Activated T-helper 1 cell treated with anti-CD3 and anti-CD28 coated beads, Interleukin-12 subunit alpha, Interleukin-12 subunit beta, Interleukin-2, Interleukin-4 antibody, amounts not matched to agents 30 ng/mL and 10 ng/mL and 1 ng/mL, durations not matched to agents 14 hours and 24 hours and 36 hours (primary cell): ENCODE results near the gene WDR75. TPM values are rescaled to one million over a fixed set of nuclear protein-coding genes. Genes with fewer than 3 reads are reported as not detected.
"Not testable (repeated sequence)": the region's sequence is repeated elsewhere in the genome, so short reads cannot be mapped to it uniquely, and the experiment has no call there.

Experiments
- DNase-seq: peaks from one replicate; pipeline ENCODE4 v3.0.0; 2021; ENCODE audit warnings: low spot score
- H3K27ac Mint-ChIP-seq: one replicate; pipeline ENCODE4 v1.8.0; 2021; ENCODE audit warnings: mild to moderate bottlenecking, mixed read lengths
- H3K27me3 Mint-ChIP-seq: one replicate; pipeline ENCODE4 v1.8.0; 2022; ENCODE audit warnings: mild to moderate bottlenecking, moderate library complexity, mixed read lengths; ENCODE audit not compliant: insufficient read depth
- H3K36me3 Mint-ChIP-seq: one replicate; pipeline ENCODE4 v1.8.0; 2021; ENCODE audit warnings: low read depth, mixed read lengths
- H3K4me1 Mint-ChIP-seq: one replicate; pipeline ENCODE4 v1.8.0; 2021; ENCODE audit warnings: low read depth, mixed read lengths
- H3K4me3 Mint-ChIP-seq: one replicate; pipeline ENCODE4 v1.8.0; 2021; ENCODE audit warnings: mild to moderate bottlenecking, moderate library complexity, mixed read lengths
- H3K9me3 Mint-ChIP-seq: one replicate; pipeline ENCODE4 v1.8.0; 2021; ENCODE audit warnings: mixed read lengths
- intact Hi-C: fragments of 100-400 bp; cut with micrococcal nuclease; formaldehyde crosslinking; loops from one replicate; pipeline ENCODE4 v1.15.1; 2024
- total RNA-seq: library from RNA; stranded (reverse); gene quantifications from 2 replicates; pipeline ENCODE4 v1.2.3, GENCODE V29; 2022

Gene WDR75
- total RNA-seq, 1 donor from 2014 or later = 112 TPM

DNA sequence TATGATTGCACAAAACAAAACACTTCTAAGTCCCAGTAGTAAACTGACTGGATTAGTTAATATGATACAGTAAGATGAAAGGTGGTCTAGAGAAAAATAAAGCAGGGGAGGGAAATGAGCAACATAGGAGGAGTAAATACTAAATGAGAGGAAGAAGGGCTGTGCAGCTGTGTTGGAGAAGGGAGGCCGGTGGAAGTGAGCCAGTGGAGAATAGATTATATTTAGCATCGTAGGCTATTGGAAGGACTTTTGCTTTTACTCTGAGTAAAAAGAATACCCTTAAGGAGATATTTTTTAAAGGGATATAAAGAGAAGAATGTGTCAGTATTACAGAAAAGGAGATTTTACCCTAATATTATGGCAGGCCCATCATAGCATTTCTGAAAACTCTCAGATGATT is 12.7 kb downstream of the WDR75 start:
- Mint-ChIP-seq H3K36me3 (peaks cover 53% of the 10 kb centered on the region), H3K4me3 (no peak overlapping the region), H3K27ac (no peak overlapping the region)

DNA sequence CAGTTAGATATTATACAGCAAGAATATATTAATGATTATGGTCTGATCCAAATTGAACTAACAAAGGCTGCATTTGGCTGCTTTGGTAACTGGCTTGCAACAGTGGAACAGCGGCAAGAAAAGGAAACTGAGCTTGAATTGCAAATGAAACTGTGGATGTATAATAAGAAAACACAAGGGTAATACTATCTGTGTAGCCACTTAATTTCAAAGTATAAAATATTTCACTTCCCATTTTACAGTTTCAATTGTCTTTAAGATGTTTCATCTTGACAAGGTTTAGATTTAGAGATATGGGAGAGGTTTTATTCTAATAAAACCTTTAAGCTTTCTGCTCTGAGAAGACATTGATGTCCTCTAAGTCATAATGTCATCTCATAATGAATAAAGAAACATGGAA is 23.8 kb downstream of the WDR75 start:
- H3K4me3 Mint-ChIP-seq = no peak overlapping the region
- intact Hi-C loops = loop anchor here (5.0 kb wide), 1 partner anchor 172 kb away; no protein-coding TSS in a partner anchor
- H3K27me3 Mint-ChIP-seq = no peaks in the 10 kb centered on the region
- H3K27ac Mint-ChIP-seq = no peak overlapping the region
- H3K4me1 Mint-ChIP-seq = no peaks in the 10 kb centered on the region
- peaks cover 53% of the 10 kb centered on the region for H3K36me3 Mint-ChIP-seq
- no peak for DNase-seq
- H3K9me3 Mint-ChIP-seq = no peaks in the 10 kb centered on the region

More for the DNA sequence above, 12.7 kb downstream of the WDR75 start:
- no peaks in the 10 kb centered on the region for H3K4me1 Mint-ChIP-seq
- no peak for DNase-seq
- intact Hi-C loops = no loop called here
- H3K27me3 Mint-ChIP-seq = no peaks in the 10 kb centered on the region
- H3K9me3 Mint-ChIP-seq = no peaks in the 10 kb centered on the region

DNA sequence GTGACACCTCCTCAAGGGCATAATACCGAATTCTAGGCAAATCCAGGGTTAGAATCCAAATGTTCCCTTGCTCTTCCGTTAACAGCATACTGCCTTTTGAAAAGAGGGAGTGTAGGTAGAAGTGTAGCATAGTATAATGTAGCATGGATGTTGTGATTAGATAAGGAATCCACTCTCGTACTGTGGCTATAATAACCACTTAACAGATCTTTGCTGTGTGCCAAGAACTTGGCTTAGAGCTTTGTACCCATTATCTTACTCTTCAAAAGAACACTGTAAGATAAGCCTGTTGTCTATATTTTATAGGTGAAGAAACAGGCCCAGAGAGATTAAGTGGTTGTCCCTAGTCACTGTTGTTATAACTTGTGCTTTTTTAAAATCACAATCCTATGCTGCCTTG is 24.2 kb downstream of the WDR75 start:
- Mint-ChIP-seq H3K4me1 (no peaks in the 10 kb centered on the region), H3K27me3 (no peaks in the 10 kb centered on the region), H3K4me3 (no peak overlapping the region), H3K36me3 (peaks cover 53% of the 10 kb centered on the region), H3K27ac (no peak overlapping the region), H3K9me3 (no peaks in the 10 kb centered on the region)
- intact Hi-C loops = loop anchor here (5.0 kb wide), 1 partner anchor 172 kb away; no protein-coding TSS in a partner anchor
- DNase-seq = no peak

DNA sequence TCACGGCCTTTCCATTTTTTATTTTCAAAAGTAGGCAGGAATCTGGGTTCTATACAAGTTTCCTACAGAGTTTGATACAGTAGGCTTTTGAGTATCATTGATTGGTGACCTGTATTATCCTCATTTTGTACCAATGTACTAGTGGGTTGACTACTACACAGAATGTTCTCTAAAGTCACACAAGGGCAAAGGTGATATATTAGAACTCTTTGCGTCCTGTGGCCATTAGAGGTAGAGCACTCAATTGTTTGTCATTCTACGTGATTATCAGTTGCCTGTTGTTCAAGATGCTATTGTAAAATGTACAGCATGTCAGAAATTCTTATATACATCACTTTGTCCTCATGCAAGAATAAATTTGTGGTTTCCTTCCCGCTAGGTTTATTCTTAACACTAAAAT is 24.8 kb downstream of the WDR75 start:
- Mint-ChIP-seq H3K4me3 (no peak overlapping the region), H3K36me3 (peaks cover 56% of the 10 kb centered on the region), H3K9me3 (no peaks in the 10 kb centered on the region), H3K27ac (no peak overlapping the region), H3K4me1 (no peaks in the 10 kb centered on the region), H3K27me3 (no peaks in the 10 kb centered on the region)
- intact Hi-C loops = loop anchor here (2.0 to 5.0 kb wide), 2 partner anchors 17 to 171 kb away; no protein-coding TSS in a partner anchor
- no peak for DNase-seq

DNA sequence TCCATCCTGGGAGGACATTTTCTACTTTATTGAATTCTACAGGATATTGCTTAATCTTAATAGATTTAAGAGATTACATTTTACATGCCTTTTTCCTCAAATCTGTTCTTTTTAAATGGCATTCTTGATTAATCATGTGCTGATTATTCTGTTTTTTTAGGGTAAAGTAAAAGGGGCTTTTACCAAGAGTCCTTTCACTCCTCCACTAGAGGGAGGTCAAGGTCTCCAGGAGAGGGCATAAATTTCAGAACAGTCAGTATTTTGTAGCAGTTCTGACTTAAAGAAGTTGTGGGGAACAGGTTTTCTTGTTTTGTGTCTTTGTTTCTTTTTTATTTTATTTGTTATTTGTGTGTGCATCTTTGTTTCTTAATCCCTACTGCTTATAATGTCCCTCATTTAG is 25.4 kb downstream of the WDR75 start:
- H3K36me3 Mint-ChIP-seq = peaks cover 62% of the 10 kb centered on the region
- H3K4me1 Mint-ChIP-seq = no peaks in the 10 kb centered on the region
- intact Hi-C loops = loop anchor here (2.0 to 5.0 kb wide), 2 partner anchors 18 to 171 kb away; no protein-coding TSS in a partner anchor
- H3K27me3 Mint-ChIP-seq = no peaks in the 10 kb centered on the region
- H3K27ac Mint-ChIP-seq = no peak overlapping the region
- H3K9me3 Mint-ChIP-seq = no peaks in the 10 kb centered on the region
- no peak overlapping the region for H3K4me3 Mint-ChIP-seq
- no peak for DNase-seq

DNA sequence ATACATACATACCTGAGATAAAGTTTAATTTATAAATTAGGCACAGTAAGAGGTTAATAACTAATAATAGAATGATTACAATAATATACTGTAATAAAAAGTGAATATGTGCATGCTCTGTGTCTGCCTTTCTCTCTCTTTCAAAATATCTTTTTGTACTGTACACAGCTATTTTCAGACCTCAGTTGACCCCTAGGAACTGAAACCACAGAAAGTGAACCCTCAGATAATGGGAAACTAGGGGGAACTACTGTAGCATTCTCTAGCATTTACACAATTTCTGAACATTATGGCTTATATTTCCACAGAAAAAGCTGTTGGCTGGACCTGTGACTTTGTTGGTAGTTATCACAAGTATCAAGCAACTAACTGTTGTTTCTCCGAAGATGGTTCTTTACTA is 25.9 kb downstream of the WDR75 start:
- H3K4me3 Mint-ChIP-seq = no peak overlapping the region
- intact Hi-C loops = loop anchor here (2.0 to 5.0 kb wide), 2 partner anchors 18 to 170 kb away; no protein-coding TSS in a partner anchor

DNA sequence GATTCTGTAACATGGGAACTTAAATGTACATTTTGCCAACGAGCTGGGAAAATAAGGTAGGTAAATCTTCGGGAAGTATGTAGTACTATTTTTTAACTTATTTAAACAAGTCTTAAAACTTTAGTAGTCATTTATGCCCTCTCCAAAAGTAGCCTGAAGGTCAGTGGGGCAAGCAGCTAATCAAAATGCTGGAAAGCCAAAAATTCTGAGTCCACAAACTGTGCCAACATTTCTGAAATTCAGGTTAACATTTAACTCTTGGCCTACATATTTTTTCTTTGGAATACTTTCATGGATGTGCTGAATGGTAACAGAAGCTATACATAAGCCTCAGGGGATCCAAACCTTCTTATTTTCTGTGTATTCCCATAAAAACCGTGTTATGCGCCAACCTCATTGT is 26.3 kb downstream of the WDR75 start:
- intact Hi-C loops = loop anchor here (2.0 to 5.0 kb wide), 2 partner anchors 19 to 170 kb away; no protein-coding TSS in a partner anchor
- Mint-ChIP-seq H3K27ac (no peak overlapping the region), H3K27me3 (no peaks in the 10 kb centered on the region), H3K4me1 (no peaks in the 10 kb centered on the region), H3K36me3 (peaks cover 64% of the 10 kb centered on the region), H3K9me3 (no peaks in the 10 kb centered on the region), H3K4me3 (no peak overlapping the region)
- no peak for DNase-seq

More for the DNA sequence above, 25.9 kb downstream of the WDR75 start:
- no peaks in the 10 kb centered on the region for H3K9me3 Mint-ChIP-seq
- H3K36me3 Mint-ChIP-seq = peaks cover 65% of the 10 kb centered on the region
- no peak overlapping the region for H3K27ac Mint-ChIP-seq
- H3K27me3 Mint-ChIP-seq = no peaks in the 10 kb centered on the region
- H3K4me1 Mint-ChIP-seq = no peaks in the 10 kb centered on the region
- no peak for DNase-seq

DNA sequence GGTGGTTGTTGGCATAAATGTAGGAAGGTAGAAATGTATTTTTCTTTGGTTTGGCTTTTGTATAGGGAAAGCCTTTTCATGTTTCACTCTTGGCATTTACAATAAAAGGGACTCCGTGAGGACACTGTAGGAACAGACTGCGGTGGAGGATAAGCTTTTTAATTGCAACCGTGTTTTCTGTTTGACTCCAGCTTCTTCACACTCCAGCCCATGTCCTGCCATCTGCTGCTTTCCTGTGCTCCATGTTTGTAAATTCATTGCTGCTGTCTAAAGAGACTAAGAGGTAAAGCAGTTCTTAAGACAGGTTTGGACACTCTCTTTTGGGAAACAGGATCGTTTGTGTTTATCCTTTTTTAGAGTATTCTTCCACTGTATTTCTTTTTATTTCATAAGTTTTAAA is 33.3 kb downstream of the WDR75 start:
- peaks cover 5% of the 10 kb centered on the region for H3K4me1 Mint-ChIP-seq
- H3K36me3 Mint-ChIP-seq = peaks cover 56% of the 10 kb centered on the region

DNA sequence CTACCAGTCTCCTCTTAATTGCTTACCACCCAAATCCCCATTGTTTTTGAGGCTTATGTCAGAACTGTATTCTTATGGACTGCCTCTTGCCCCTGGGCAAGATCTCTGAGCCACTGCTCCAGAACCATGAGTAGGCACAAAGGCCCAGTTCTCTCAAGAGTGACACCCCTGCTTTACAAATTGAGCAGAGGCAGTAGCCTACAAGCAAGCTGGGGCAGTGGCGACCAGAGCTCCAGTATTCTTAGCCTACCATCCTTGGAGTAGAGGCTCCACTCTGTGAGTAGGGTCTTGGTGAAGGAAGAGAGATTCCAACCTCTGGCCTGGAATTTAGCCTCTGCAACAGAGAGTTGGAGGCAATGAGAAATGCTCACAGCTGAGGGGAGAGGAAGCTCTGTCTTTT is 36.5 kb downstream of the WDR75 start:
- intact Hi-C loops = no loop called here
- H3K27ac Mint-ChIP-seq = no peak overlapping the region
- no peak for DNase-seq
- H3K4me3 Mint-ChIP-seq = no peak overlapping the region
- H3K27me3 Mint-ChIP-seq = peaks cover 1% of the 10 kb centered on the region
- H3K36me3 Mint-ChIP-seq = peaks cover 31% of the 10 kb centered on the region
- H3K4me1 Mint-ChIP-seq = peaks cover 9% of the 10 kb centered on the region
- H3K9me3 Mint-ChIP-seq = no peaks in the 10 kb centered on the region

More for the DNA sequence above, 33.3 kb downstream of the WDR75 start:
- H3K27ac Mint-ChIP-seq = no peak overlapping the region
- no peaks in the 10 kb centered on the region for H3K27me3 Mint-ChIP-seq
- no peak for DNase-seq
- no peaks in the 10 kb centered on the region for H3K9me3 Mint-ChIP-seq
- intact Hi-C loops = no loop called here
- H3K4me3 Mint-ChIP-seq = no peak overlapping the region

DNA sequence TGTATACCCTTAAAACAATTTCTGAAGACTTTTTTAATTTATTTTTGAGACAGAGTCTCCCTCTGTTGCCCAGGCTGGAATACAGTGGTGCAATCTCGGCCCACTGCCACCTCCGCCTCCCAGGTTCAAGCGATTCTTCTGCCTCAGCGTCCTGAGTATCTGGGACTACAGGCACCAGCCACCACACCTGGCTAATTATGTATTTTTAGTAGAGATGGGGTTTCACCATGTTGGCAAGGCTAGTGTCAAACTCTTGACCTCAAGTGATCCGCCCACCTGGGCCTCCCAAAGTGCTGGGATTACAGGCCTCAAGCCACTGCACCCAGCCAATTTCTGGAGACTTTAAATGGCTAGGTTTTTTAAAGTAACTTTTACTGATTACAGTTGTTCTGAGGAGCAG is 37.0 kb downstream of the WDR75 start:
- H3K4me1 Mint-ChIP-seq, H3K27ac Mint-ChIP-seq, intact Hi-C loops, H3K4me3 Mint-ChIP-seq, H3K9me3 Mint-ChIP-seq, DNase-seq, H3K27me3 Mint-ChIP-seq: not testable (repeated sequence)
- H3K36me3 Mint-ChIP-seq = peaks cover 27% of the 10 kb centered on the region

DNA sequence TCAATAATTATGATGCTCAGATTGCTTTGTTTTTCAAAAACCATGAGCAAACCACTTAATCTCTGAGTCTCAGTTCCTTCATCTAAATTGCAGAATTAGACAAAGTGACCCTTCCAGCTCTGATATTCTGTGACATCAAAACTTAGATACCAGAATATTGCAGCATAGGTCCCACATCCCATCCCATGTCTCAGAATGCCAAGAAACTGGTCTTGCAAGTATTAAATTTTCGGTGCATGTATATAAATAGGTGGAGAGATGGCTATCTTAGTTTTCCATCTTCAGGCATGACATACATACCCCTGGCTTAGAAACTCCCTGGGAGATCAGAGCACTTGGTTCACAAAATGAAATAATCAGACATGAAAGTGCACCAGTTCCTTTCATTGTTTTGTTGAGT is 39.8 kb downstream of the WDR75 start:
- Mint-ChIP-seq H3K27me3 (peaks cover 1% of the 10 kb centered on the region), H3K36me3 (peaks cover 13% of the 10 kb centered on the region), H3K4me1 (peaks cover 9% of the 10 kb centered on the region), H3K4me3 (no peak overlapping the region), H3K9me3 (no peaks in the 10 kb centered on the region), H3K27ac (no peak overlapping the region)
- DNase-seq = no peak
- intact Hi-C loops = no loop called here

DNA sequence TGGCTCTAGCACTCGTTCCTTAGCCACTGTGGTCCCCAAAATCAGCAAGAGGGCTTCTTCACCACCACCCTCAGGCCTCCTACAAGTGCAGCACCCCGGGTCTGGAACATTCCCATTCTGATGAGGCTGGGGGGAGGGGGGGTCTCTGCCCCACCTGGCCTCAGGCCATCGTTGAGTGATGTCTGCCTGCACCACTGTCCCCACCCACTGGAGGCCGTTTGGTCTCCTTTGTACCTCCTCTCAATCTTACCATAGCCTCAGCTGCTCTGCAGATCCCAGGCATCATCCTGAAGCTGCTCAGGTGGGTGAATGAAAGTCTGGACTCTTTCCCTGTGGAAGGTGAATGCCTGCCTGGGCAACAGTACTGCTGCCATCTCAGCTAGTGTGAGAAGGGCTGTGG is 42.3 kb downstream of the WDR75 start:
- no peak overlapping the region for H3K4me3 Mint-ChIP-seq
- no peak for DNase-seq
- no peaks in the 10 kb centered on the region for H3K36me3 Mint-ChIP-seq
- intact Hi-C loops = no loop called here
- H3K27me3 Mint-ChIP-seq = peaks cover 3% of the 10 kb centered on the region
- no peak overlapping the region for H3K27ac Mint-ChIP-seq
- H3K4me1 Mint-ChIP-seq = peaks cover 4% of the 10 kb centered on the region
- H3K9me3 Mint-ChIP-seq = no peaks in the 10 kb centered on the region

DNA sequence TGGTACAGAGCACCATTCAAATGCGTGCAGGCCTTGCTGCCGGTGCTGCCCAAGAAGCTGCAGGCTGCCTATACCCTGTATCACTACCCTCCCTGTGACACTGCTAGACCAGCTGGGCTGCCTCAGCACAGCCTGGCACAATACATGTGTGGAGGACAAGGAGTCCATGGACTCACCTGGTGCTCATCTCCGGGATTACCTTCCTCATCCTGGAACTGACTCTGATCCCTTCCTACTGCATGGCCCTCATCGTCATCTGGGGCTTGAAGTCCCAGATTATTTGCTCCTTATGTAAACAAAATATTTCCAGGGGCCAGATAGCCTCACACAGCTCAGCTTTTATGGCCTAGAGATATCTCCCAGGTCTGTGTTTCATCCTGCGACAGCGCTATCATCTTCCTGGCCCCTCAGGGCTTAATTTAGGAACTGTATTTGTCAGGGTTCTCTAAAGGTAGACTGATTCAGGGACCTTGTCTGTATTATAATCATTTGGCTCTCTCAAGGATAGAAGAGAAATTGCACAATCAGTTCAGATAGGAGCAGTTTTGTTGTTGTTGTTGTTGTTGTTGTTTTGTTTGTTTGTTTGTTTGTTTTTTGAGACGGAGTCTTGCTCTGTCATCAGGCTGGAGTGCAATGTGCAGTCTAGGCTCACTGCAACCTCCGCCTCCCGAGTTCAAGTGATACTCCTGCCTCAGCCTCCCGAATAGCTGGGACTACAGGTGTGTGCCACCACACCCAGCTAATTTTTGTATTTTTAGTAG is 42.9 kb downstream of the WDR75 start:
- DNase-seq = no peak
- H3K27me3 Mint-ChIP-seq = peaks cover 3% of the 10 kb centered on the region
- H3K4me1 Mint-ChIP-seq = peaks cover 4% of the 10 kb centered on the region
- intact Hi-C loops = no loop called here
- H3K9me3 Mint-ChIP-seq = no peaks in the 10 kb centered on the region
- H3K36me3 Mint-ChIP-seq = no peaks in the 10 kb centered on the region
- H3K4me3 Mint-ChIP-seq = no peak overlapping the region
- H3K27ac Mint-ChIP-seq = no peak overlapping the region
